HCT116 (cell line): ENCODE data around the gene RRAGC. TPM values are rescaled to one million over a fixed set of nuclear protein-coding genes. Genes with fewer than 3 reads are reported as not detected.

Source experiments
- ATAC-seq: fragments of 200-7000 bp; cut with Tn5 transposase; 2 replicates; pipeline ENCODE4 v1.9.1; 2020; ENCODE audit warnings: mild to moderate bottlenecking, moderate library complexity
- BruUV-seq: library from RNA; stranded (reverse); fragments of 400-500 nt; replicated peaks from 2 replicates; lab custom pipeline; 2021; lab: Mats Ljungman, UMichigan
- CTCF ChIA-PET: fragments of 300-600 bp; sonication (Branson Sonifier 250); formaldehyde crosslinking; loops from one replicate; lab custom pipeline; 2021; ENCODE audit warnings: antibody characterized with exemption; lab: Charles Lee
- POLR2A ChIA-PET: fragments of 300-600, 350-600 bp; sonication (Branson Sonifier 250); formaldehyde crosslinking; loops from one replicate; lab custom pipeline; 2021; ENCODE audit warnings: antibody characterized with exemption; lab: Charles Lee
- RAD21 ChIA-PET, 2 experiments: fragments of 300-600 bp; sonication (Branson Sonifier 250); formaldehyde crosslinking; loops; one replicate each; lab custom pipeline; 2023; ENCODE audit warnings: low total read pairs in 2 of 2; ENCODE audit not compliant: uncharacterized antibody in 2 of 2, unreplicated experiment in 2 of 2, low non-redundant PET in 1 of 2; lab: Charles Lee
- DNase-seq: peaks from one replicate; pipeline ENCODE4 v3.0.0-alpha.2; 2010; ENCODE audit warnings: low read depth, low spot score
- H2AFZ ChIP-seq: fragments of 200-600 bp; shearing (Covaris generic), sonication (generic); 2 replicates; pipeline ENCODE4 v1.6.1; 2017; ENCODE audit warnings: low read depth, mixed run types, mixed read lengths, antibody characterized with exemption, low read length; ENCODE audit not compliant: poor library complexity, severe bottlenecking
- H3K27ac ChIP-seq: 2 replicates; pipeline ENCODE4 v1.5.1; 2012; ENCODE audit warnings: low read depth, low read length
- H3K27me3 ChIP-seq: fragments of 200-600 bp; sonication (generic); 2 replicates; pipeline ENCODE4 v1.6.1; 2016; ENCODE audit warnings: mixed run types, low read length, mixed read lengths; ENCODE audit not compliant: insufficient read depth
- H3K36me3 ChIP-seq, 2 experiments: fragments of 200-500 bp in 1 of 2; fragments of 200-600 bp in 1 of 2; sonication (Bioruptor generic) in 1 of 2; sonication (generic) in 1 of 2; 2 replicates each; pipeline versions ENCODE4 v1.5.1 to v1.6.1; 2014 to 2016; ENCODE audit warnings: low read length in 2 of 2, inconsistent platforms in 1 of 2, mixed read lengths in 1 of 2, mixed run types in 1 of 2; ENCODE audit not compliant: insufficient read depth in 2 of 2, control insufficient read depth in 1 of 2
- H3K4me1 ChIP-seq, 2 experiments: fragments of 200-600 bp in 1 of 2; sonication (generic) in 1 of 2; 2 replicates each; pipeline versions ENCODE4 v1.5.1 to v1.6.1; 2012 to 2017; ENCODE audit warnings: low read length in 2 of 2, inconsistent platforms in 1 of 2, mild to moderate bottlenecking in 1 of 2, mixed read lengths in 1 of 2, mixed run types in 1 of 2, moderate library complexity in 1 of 2; ENCODE audit not compliant: insufficient read depth in 2 of 2, control insufficient read depth in 1 of 2
- H3K4me2 ChIP-seq: fragments of 200-600 bp; sonication (generic); 2 replicates; pipeline ENCODE4 v1.6.1; 2017; ENCODE audit warnings: mixed run types, low read length, mixed read lengths
- H3K4me3 ChIP-seq, 2 experiments: fragments of 200-600 bp in 1 of 2; sonication (generic) in 1 of 2; replicated peaks in 1 of 2; 2 replicates each; pipeline ENCODE4 v1.5.1; 2011 to 2016; ENCODE audit warnings: low read length in 2 of 2, control low read depth in 1 of 2, low read depth in 1 of 2, mild to moderate bottlenecking in 1 of 2, mixed read lengths in 1 of 2, mixed run types in 1 of 2
- H3K79me2 ChIP-seq: fragments of 200-600 bp; sonication (generic); 2 replicates; pipeline ENCODE4 v1.6.1; 2017; ENCODE audit warnings: mild to moderate bottlenecking, mixed run types, low read length, moderate library complexity, mixed read lengths; ENCODE audit not compliant: insufficient read depth
- H3K9ac ChIP-seq: fragments of 200-600 bp; sonication (generic); 2 replicates; pipeline ENCODE4 v1.6.1; 2016; ENCODE audit warnings: low read length, mixed read lengths
- H3K9me2 ChIP-seq: fragments of 200-600 bp; sonication (generic), shearing (Covaris generic); 2 replicates; pipeline ENCODE4 v1.6.1; 2017; ENCODE audit warnings: mixed run types, mild to moderate bottlenecking, moderate library complexity; ENCODE audit not compliant: insufficient read depth
- H3K9me3 ChIP-seq, 2 experiments: fragments of 200-500 bp in 1 of 2; fragments of 200-600 bp in 1 of 2; sonication (Bioruptor generic) in 1 of 2; sonication (generic) in 1 of 2; 2 replicates each; pipeline ENCODE4 v1.6.1; 2014 to 2017; ENCODE audit warnings: low read length in 2 of 2, mixed read lengths in 2 of 2, inconsistent platforms in 1 of 2, low read depth in 1 of 2, mild to moderate bottlenecking in 1 of 2, mixed run types in 1 of 2, moderate library complexity in 1 of 2; ENCODE audit not compliant: control insufficient read depth in 1 of 2, insufficient read depth in 1 of 2
- H4K20me1 ChIP-seq: fragments of 200-600 bp; sonication (generic), shearing (Covaris generic); 2 replicates; pipeline ENCODE4 v1.6.1; 2017; ENCODE audit warnings: mixed run types, mild to moderate bottlenecking, moderate library complexity; ENCODE audit not compliant: insufficient read depth
- CEBPB ChIP-seq: IDR thresholded peaks from 2 replicates; pipeline ENCODE4 v1.6.1; 2012; ENCODE audit warnings: low read depth
- EGR1 ChIP-seq: IDR thresholded peaks from 2 replicates; pipeline ENCODE4 v1.6.1; 2012; ENCODE audit warnings: low read depth
- JUND ChIP-seq: IDR thresholded peaks from 2 replicates; pipeline ENCODE4 v1.6.1; 2012
- POLR2A ChIP-seq: IDR thresholded peaks from 2 replicates; pipeline ENCODE4 v1.7.0; 2011; ENCODE audit warnings: borderline replicate concordance; ENCODE audit not compliant: insufficient read depth, insufficient read length; ENCODE audit errors: extremely low read depth
- POLR2AphosphoS5 ChIP-seq: IDR thresholded peaks from 2 replicates; pipeline ENCODE4 v1.6.1; 2011; ENCODE audit warnings: mild to moderate bottlenecking, low read depth, low read length, moderate library complexity
- RAD21 ChIP-seq: IDR thresholded peaks from 2 replicates; pipeline ENCODE4 v1.6.1; 2012; ENCODE audit warnings: low read depth, mild to moderate bottlenecking
- SP1 ChIP-seq: IDR thresholded peaks from 2 replicates; pipeline ENCODE4 v1.6.1; 2012; ENCODE audit warnings: low read depth
- ZFX ChIP-seq: fragments of 450-650 bp; IDR thresholded peaks from 2 replicates; pipeline ENCODE4 v1.6.1; 2017
- intact Hi-C: fragments of 100-400 bp; cut with micrococcal nuclease; formaldehyde crosslinking; loops from 2 replicates; pipeline ENCODE4 v1.10.0; 2022
- total RNA-seq: library from RNA; stranded (reverse); gene quantifications from one replicate; pipeline ENCODE4 v1.2.1, GENCODE V29; 2021; ENCODE audit not compliant: unreplicated experiment
- TF ChIP-seq, protein P1 (sequence below), 3 experiments: fragments of 200-600 bp in 1 of 3; sonication (generic) in 1 of 3; IDR thresholded peaks in 2 of 3; conservative IDR thresholded peaks in 1 of 3; 2 replicates each; pipeline ENCODE4 v1.5.1; 2012 to 2017; ENCODE audit warnings: low read depth in 2 of 3, low read length in 2 of 3, antibody characterized with exemption in 1 of 3, borderline replicate concordance in 1 of 3, control low read depth in 1 of 3, mild to moderate bottlenecking in 1 of 3, mixed read lengths in 1 of 3, mixed run types in 1 of 3, moderate library complexity in 1 of 3; ENCODE audit not compliant: insufficient read depth in 1 of 3
- TF ChIP-seq, protein P2 (sequence below): IDR thresholded peaks from 2 replicates; pipeline ENCODE4 v1.6.1; 2012; ENCODE audit warnings: low read depth

RRAGC gene
- total RNA-seq, 1 experiment from 2014 or later = 11.7 TPM

DNA sequence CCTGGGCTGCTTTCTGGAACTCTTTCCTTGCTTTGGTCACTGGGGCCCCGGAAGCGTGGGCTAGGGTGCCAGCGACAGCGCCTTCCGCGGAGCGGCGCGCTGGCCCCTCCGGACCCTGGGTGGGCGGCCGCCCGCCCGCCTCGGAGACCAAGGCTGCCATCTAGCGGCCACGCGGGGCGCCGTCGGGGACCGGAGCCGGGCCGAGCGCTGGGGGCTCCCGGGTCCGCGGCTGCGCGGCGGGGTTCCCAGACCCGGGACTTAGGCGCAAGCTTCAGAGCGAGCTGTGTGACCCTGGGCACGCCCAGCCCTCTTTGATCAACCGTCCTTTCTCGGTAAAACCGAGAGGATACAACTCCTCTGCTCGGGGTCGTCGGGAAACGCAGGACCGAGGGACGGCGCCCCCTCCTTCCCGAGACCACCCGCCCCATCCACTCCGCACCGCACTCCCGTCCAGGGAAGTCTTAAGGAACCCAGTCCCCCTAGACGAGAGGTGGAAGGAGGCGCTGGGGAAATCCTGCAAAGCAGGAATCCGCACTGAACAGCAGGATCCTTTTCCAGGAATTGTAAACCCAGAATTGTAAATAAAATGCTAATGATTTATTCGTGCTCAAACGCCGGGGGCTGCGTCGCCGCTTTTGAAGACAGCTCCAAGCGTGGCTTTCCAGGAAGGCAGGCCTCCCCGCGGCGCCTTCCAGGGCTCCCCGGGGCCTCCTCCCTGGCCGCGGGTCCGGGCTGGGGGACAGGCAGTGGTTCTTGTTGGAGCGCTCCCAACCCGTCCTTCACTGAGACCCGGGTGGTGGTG is 41.2 kb downstream of the RRAGC start:
- no peak for DNase-seq
- Histone ChIP-seq H3K4me1 (peaks cover 0 to 5% of the 10 kb centered on the region in 2 experiments; a peak in 2 of 4 replicates), H3K4me3 (peak overlapping the region; percentile 22 to 30; a peak in 3 of 4 replicates), H3K9ac (no peak overlapping the region), H2AFZ (peak overlapping the region; percentile 88), H3K27ac (no peak overlapping the region), H3K9me2 (no peaks in the 10 kb centered on the region), H3K27me3 (0 out of 2 replicates have a peak, but pooled peaks cover 8% of the 10 kb centered on the region), H3K79me2 (no peaks in the 10 kb centered on the region), H3K36me3 (no peaks in the 10 kb centered on the region), H4K20me1 (no peaks in the 10 kb centered on the region), H3K4me2 (peak overlapping the region; percentile 76), H3K9me3 (no peaks in the 10 kb centered on the region)
- RAD21 ChIA-PET = no interaction called here
- BruUV-seq = no TSS peak
- CTCF ChIA-PET = interaction anchor here (1.0 kb wide), 1 partner anchor 747 kb away, joined by 3 read pairs; no protein-coding TSS in a partner anchor
- intact Hi-C loops = loop anchor here (5.0 kb wide), 2 partner anchors 211 to 791 kb away; no protein-coding TSS in a partner anchor
- ATAC-seq = peak; percentile 91
- POLR2A ChIA-PET = no interaction called here
- TF ChIP-seq EGR1 = no peak
- no peak for TF ChIP-seq POLR2AphosphoS5
- no peak for TF ChIP-seq JUND
- no peak for TF ChIP-seq SP1
- TF ChIP-seq RAD21 = peak; percentile 77
- TF ChIP-seq, protein P1, sequence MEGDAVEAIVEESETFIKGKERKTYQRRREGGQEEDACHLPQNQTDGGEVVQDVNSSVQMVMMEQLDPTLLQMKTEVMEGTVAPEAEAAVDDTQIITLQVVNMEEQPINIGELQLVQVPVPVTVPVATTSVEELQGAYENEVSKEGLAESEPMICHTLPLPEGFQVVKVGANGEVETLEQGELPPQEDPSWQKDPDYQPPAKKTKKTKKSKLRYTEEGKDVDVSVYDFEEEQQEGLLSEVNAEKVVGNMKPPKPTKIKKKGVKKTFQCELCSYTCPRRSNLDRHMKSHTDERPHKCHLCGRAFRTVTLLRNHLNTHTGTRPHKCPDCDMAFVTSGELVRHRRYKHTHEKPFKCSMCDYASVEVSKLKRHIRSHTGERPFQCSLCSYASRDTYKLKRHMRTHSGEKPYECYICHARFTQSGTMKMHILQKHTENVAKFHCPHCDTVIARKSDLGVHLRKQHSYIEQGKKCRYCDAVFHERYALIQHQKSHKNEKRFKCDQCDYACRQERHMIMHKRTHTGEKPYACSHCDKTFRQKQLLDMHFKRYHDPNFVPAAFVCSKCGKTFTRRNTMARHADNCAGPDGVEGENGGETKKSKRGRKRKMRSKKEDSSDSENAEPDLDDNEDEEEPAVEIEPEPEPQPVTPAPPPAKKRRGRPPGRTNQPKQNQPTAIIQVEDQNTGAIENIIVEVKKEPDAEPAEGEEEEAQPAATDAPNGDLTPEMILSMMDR (IDR thresholded peaks at IDR 0.05 in 2 of 3, conservative IDR thresholded peaks at IDR 0.05 in 1 of 3; ENCODE audit: borderline replicate concordance in 1 of 3, insufficient read depth in 1 of 3, low read depth in 2 of 3, low read length in 2 of 3) = peak; percentile 45 to 84 (median 63); a peak in 5 of 6 replicates
- TF ChIP-seq CEBPB = no peak
- TF ChIP-seq ZFX = no peak
- no peak for TF ChIP-seq POLR2A
- TF ChIP-seq, protein P2, sequence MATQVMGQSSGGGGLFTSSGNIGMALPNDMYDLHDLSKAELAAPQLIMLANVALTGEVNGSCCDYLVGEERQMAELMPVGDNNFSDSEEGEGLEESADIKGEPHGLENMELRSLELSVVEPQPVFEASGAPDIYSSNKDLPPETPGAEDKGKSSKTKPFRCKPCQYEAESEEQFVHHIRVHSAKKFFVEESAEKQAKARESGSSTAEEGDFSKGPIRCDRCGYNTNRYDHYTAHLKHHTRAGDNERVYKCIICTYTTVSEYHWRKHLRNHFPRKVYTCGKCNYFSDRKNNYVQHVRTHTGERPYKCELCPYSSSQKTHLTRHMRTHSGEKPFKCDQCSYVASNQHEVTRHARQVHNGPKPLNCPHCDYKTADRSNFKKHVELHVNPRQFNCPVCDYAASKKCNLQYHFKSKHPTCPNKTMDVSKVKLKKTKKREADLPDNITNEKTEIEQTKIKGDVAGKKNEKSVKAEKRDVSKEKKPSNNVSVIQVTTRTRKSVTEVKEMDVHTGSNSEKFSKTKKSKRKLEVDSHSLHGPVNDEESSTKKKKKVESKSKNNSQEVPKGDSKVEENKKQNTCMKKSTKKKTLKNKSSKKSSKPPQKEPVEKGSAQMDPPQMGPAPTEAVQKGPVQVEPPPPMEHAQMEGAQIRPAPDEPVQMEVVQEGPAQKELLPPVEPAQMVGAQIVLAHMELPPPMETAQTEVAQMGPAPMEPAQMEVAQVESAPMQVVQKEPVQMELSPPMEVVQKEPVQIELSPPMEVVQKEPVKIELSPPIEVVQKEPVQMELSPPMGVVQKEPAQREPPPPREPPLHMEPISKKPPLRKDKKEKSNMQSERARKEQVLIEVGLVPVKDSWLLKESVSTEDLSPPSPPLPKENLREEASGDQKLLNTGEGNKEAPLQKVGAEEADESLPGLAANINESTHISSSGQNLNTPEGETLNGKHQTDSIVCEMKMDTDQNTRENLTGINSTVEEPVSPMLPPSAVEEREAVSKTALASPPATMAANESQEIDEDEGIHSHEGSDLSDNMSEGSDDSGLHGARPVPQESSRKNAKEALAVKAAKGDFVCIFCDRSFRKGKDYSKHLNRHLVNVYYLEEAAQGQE = no peak
